ENCODE measurements around the gene C22orf39. TPM values are rescaled to one million over a fixed set of nuclear protein-coding genes. Genes with fewer than 3 reads are reported as not detected.

Gene C22orf39
- polyA plus RNA-seq, 2 of the 4 experiments (the other 2 are of a cell fraction), result 19.4 to 19.5 TPM

DNA sequence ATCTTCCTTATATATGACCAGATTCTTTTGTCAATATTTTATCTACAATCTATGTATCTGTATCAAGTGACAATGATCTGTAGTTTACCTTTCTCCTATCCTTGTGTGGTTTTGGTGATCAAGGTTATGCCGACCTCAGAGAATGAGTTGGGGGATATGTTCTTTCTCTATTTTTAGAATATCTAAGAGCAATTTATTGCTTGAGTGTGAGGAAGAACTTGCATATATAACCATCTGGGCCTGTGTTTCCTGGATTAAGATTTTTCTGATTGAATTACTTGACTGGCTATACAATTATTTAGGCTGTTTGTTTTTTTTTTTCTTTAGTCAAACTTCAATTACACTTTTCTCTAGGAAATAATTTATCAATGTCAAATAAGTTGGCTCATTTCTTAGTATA lies 14.0 kb upstream of the C22orf39 start:
- POLR2A ChIA-PET, result interaction anchor here (1.3 kb wide), 1 partner anchor 14 kb away, joined by 3 read pairs; the partner anchor contains the start of gene C22orf39
- H3K4me1 ChIP-seq, result no peaks in the 10 kb centered on the region

DNA sequence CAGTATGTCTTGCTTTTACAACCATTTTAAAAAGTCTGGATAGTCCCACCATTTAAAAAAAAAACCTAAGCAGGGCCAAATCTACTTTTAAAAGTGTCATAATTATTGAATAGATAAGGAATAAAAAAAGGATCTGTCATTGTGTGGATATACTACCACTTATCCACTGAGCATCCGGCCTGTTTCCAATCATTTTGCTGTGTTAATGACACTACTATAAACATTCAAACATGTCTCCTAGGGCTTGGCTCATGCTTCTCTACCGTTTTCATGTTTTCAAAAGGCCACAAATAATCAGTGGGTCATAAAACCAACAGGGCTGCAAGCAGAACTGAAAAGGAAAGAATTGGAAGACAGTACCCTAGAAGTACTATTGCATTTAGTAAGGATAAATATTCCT lies 12.5 kb upstream of the C22orf39 start:
- Histone ChIP-seq H3K4me3 (no peak overlapping the region), H3K27ac (no peak overlapping the region), H3K4me1 (no peaks in the 10 kb centered on the region), H3K4me2 (no peak overlapping the region), H3K9me3 (no peaks in the 10 kb centered on the region)
- DNase-seq (ENCODE audit: low read depth in 1 of 2, low spot score in 1 of 2) (no peak), FAIRE-seq (no peak), ATAC-seq (no peak)
- POLR2A ChIA-PET, result no interaction called here
- 87% methylated on average over 2 of the region's 2 CpGs for WGBS (ENCODE audit: missing lambda C conversion rate)
- TF ChIP-seq EHMT2 (IDR thresholded peaks at IDR 0.05; ENCODE audit: low read depth) (no peak), HEYL (CRISPR knock-in tag; IDR thresholded peaks at IDR 0.05) (no peak), POLR2AphosphoS2 (conservative IDR thresholded peaks at IDR 0.05; ENCODE audit: low read length) (no peak), KDM1A (IDR thresholded peaks at IDR 0.05; ENCODE audit: low read depth) (no peak), BHLHE40 (IDR thresholded peaks at IDR 0.05; ENCODE audit: low read depth, low read length) (no peak), NR3C1 (IDR thresholded peaks at IDR 0.05) (no peak), MAFK (IDR thresholded peaks at IDR 0.05; ENCODE audit: partially characterized antibody) (no peak), HDAC2 (IDR thresholded peaks at IDR 0.05) (no peak)
- TF ChIP-seq, protein P1, sequence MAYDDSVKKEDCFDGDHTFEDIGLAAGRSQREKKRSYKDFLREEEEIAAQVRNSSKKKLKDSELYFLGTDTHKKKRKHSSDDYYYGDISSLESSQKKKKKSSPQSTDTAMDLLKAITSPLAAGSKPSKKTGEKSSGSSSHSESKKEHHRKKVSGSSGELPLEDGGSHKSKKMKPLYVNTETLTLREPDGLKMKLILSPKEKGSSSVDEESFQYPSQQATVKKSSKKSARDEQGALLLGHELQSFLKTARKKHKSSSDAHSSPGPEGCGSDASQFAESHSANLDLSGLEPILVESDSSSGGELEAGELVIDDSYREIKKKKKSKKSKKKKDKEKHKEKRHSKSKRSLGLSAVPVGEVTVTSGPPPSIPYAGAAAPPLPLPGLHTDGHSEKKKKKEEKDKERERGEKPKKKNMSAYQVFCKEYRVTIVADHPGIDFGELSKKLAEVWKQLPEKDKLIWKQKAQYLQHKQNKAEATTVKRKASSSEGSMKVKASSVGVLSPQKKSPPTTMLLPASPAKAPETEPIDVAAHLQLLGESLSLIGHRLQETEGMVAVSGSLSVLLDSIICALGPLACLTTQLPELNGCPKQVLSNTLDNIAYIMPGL (CRISPR knock-in tag; IDR thresholded peaks at IDR 0.05; ENCODE audit: borderline replicate concordance), result no peak
- CTCF ChIA-PET, result interaction anchor here (0.6 kb wide), 1 partner anchor 15 kb away, joined by 4 read pairs; no protein-coding TSS in a partner anchor

More for the DNA sequence above, 14.0 kb upstream of the C22orf39 start:
- Histone ChIP-seq H3K4me2 (no peak overlapping the region), H3K27ac (no peak overlapping the region), H3K4me3 (no peak overlapping the region), H3K9me3 (no peaks in the 10 kb centered on the region)
- no peak for TF ChIP-seq SMC3 (IDR thresholded peaks at IDR 0.05)
- TF ChIP-seq FOSB (CRISPR knock-in tag; IDR thresholded peaks at IDR 0.05), result no peak
- TF ChIP-seq SREBF2 (IDR thresholded peaks at IDR 0.05), result no peak
- no peak for ATAC-seq
- CTCF ChIA-PET, result no interaction called here
- no peak for FAIRE-seq
- 95% methylated on average over 1 of the region's 1 CpG for WGBS (ENCODE audit: missing lambda C conversion rate)
- no peak for DNase-seq (ENCODE audit: low read depth in 1 of 2, low spot score in 1 of 2)

DNA sequence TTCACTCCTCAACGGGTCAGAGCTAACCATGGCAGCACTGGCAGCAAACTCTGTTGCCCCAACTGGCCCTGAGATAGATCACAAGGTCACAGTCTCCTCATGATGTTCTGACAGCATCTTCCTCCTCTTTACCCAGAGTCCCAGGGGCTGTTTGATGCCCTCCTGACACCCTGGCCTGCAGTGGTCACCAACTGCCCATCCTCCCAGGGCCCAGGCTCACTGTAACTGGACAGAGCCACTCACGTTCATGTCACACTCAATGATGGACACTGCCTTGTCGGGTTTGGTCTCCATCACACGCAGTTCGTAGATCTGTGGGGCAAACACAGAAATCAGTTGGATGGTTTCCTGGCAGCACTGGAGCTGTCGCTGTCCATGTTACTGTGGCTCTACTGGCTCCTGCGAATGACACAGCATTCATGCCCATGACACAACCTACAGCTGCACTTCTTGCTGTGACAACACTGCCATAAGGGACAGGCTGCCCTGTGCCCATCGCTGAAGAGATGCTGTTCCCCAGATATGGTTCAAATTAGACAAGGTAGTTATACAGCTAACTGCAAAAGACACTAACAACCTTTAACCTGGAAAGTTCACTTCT lies 10.4 kb upstream of the C22orf39 start:
- no peak for TF ChIP-seq NR3C1 (IDR thresholded peaks at IDR 0.05)
- TF ChIP-seq, protein P2, sequence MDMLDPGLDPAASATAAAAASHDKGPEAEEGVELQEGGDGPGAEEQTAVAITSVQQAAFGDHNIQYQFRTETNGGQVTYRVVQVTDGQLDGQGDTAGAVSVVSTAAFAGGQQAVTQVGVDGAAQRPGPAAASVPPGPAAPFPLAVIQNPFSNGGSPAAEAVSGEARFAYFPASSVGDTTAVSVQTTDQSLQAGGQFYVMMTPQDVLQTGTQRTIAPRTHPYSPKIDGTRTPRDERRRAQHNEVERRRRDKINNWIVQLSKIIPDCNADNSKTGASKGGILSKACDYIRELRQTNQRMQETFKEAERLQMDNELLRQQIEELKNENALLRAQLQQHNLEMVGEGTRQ (IDR thresholded peaks at IDR 0.05), result no peak
- no peak for TF ChIP-seq SREBF2 (IDR thresholded peaks at IDR 0.05)
- TF ChIP-seq MYC (IDR thresholded peaks at IDR 0.05; ENCODE audit: borderline replicate concordance, low read length), result no peak
- TF ChIP-seq POLR2A (IDR thresholded peaks at IDR 0.05; ENCODE audit: low read length), result no peak
- TF ChIP-seq, protein P3, sequence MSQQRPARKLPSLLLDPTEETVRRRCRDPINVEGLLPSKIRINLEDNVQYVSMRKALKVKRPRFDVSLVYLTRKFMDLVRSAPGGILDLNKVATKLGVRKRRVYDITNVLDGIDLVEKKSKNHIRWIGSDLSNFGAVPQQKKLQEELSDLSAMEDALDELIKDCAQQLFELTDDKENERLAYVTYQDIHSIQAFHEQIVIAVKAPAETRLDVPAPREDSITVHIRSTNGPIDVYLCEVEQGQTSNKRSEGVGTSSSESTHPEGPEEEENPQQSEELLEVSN (IDR thresholded peaks at IDR 0.05; ENCODE audit: borderline replicate concordance, low read depth), result no peak
- TF ChIP-seq, protein P4, sequence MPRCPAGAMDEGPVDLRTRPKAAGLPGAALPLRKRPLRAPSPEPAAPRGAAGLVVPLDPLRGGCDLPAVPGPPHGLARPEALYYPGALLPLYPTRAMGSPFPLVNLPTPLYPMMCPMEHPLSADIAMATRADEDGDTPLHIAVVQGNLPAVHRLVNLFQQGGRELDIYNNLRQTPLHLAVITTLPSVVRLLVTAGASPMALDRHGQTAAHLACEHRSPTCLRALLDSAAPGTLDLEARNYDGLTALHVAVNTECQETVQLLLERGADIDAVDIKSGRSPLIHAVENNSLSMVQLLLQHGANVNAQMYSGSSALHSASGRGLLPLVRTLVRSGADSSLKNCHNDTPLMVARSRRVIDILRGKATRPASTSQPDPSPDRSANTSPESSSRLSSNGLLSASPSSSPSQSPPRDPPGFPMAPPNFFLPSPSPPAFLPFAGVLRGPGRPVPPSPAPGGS (IDR thresholded peaks at IDR 0.05), result no peak
- no peak for TF ChIP-seq JUNB (IDR thresholded peaks at IDR 0.05)
- TF ChIP-seq, protein P5, sequence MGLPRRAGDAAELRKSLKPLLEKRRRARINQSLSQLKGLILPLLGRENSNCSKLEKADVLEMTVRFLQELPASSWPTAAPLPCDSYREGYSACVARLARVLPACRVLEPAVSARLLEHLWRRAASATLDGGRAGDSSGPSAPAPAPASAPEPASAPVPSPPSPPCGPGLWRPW (IDR thresholded peaks at IDR 0.05), result no peak
- TF ChIP-seq POLR2AphosphoS2 (conservative IDR thresholded peaks at IDR 0.05; ENCODE audit: low read length), result no peak
- no peak for TF ChIP-seq HOXB5 (CRISPR knock-in tag; IDR thresholded peaks at IDR 0.05)
- no peak for TF ChIP-seq EHMT2 (IDR thresholded peaks at IDR 0.05; ENCODE audit: low read depth)
- ATAC-seq (no peak), DNase-seq (ENCODE audit: low read depth in 1 of 2, low spot score in 1 of 2) (no peak), FAIRE-seq (no peak)
- H3K4me2 ChIP-seq, result no peak overlapping the region
- H3K27ac ChIP-seq, result no peak overlapping the region
- ChIA-PET POLR2A (no interaction called here), CTCF (interaction anchor here (0.5 to 0.7 kb wide), 4 partner anchors 11 to 356 kb away, joined by 3 read pairs; no protein-coding TSS in a partner anchor)
- H3K9me3 ChIP-seq, result no peaks in the 10 kb centered on the region
- H3K4me3 ChIP-seq, result no peak overlapping the region
- WGBS (ENCODE audit: missing lambda C conversion rate), result 91% methylated on average over 6 of the region's 8 CpGs
- H3K4me1 ChIP-seq, result no peaks in the 10 kb centered on the region
